ENCODE results near the gene CDC73.

The CDC73 gene

DNA sequence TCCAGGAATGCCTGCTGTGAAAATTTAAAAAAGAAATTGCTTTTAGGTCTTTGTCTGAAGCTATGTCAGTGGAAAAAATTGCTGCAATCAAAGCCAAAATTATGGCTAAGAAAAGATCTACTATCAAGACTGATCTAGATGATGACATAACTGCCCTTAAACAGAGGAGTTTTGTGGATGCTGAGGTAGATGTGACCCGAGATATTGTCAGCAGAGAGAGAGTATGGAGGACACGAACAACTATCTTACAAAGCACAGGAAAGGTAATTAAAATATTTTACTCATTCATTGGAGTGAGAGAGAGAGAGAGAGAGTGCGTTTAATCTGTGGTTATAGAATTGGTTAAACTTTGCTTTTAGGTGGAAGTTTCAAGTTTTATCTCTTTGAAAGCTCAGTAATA lies 20.0 kb downstream of the CDC73 start:
- TF ChIP-seq, protein P1, sequence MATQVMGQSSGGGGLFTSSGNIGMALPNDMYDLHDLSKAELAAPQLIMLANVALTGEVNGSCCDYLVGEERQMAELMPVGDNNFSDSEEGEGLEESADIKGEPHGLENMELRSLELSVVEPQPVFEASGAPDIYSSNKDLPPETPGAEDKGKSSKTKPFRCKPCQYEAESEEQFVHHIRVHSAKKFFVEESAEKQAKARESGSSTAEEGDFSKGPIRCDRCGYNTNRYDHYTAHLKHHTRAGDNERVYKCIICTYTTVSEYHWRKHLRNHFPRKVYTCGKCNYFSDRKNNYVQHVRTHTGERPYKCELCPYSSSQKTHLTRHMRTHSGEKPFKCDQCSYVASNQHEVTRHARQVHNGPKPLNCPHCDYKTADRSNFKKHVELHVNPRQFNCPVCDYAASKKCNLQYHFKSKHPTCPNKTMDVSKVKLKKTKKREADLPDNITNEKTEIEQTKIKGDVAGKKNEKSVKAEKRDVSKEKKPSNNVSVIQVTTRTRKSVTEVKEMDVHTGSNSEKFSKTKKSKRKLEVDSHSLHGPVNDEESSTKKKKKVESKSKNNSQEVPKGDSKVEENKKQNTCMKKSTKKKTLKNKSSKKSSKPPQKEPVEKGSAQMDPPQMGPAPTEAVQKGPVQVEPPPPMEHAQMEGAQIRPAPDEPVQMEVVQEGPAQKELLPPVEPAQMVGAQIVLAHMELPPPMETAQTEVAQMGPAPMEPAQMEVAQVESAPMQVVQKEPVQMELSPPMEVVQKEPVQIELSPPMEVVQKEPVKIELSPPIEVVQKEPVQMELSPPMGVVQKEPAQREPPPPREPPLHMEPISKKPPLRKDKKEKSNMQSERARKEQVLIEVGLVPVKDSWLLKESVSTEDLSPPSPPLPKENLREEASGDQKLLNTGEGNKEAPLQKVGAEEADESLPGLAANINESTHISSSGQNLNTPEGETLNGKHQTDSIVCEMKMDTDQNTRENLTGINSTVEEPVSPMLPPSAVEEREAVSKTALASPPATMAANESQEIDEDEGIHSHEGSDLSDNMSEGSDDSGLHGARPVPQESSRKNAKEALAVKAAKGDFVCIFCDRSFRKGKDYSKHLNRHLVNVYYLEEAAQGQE (IDR thresholded peaks at IDR 0.05; ENCODE audit: insufficient read depth in 1 of 2, low read depth in 2 of 2, low read length in 2 of 2), result no peak
- TF ChIP-seq FOXP2 (optimal IDR thresholded peaks at IDR 0.05; ENCODE audit: borderline replicate concordance, extremely low read depth, extremely low read length, insufficient read depth), result no peak
- no peak for TF ChIP-seq SIN3A (IDR thresholded peaks at IDR 0.05; ENCODE audit: borderline replicate concordance, insufficient read depth, low read length)
- no peak for TF ChIP-seq TAF1 (IDR thresholded peaks at IDR 0.05; ENCODE audit: borderline replicate concordance, insufficient read depth, low read length)
- TF ChIP-seq POLR2AphosphoS5 (IDR thresholded peaks at IDR 0.05; ENCODE audit: low read depth, low read length), result no peak

DNA sequence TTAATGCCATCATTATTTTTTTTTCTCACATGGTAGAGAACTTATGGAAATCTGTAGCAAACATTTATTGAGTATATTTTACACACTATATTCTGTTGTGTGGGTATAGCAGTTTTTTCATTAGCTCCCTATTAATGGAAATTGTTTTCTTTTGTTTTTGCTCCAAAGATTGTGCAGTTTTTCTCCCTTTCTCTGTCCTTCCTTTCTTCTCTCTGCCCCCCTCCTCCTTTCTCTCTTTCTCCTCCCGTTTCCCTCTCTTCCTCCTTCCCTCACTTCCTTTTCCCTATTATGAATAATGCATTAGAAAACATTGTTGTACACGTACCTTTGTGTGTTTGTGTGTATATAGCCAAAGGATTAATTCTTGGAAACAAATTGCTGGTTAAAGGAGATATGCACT lies 20.6 kb downstream of the CDC73 start:
- TF ChIP-seq POLR2AphosphoS5 (IDR thresholded peaks at IDR 0.05; ENCODE audit: low read depth, low read length), result no peak
- TF ChIP-seq, protein P1 (IDR thresholded peaks at IDR 0.05; ENCODE audit: insufficient read depth in 1 of 2, low read depth in 2 of 2, low read length in 2 of 2), result no peak
- no peak for TF ChIP-seq TAF1 (IDR thresholded peaks at IDR 0.05; ENCODE audit: borderline replicate concordance, insufficient read depth, low read length)
- TF ChIP-seq FOXP2 (optimal IDR thresholded peaks at IDR 0.05; ENCODE audit: borderline replicate concordance, extremely low read depth, extremely low read length, insufficient read depth), result no peak
- TF ChIP-seq SIN3A (IDR thresholded peaks at IDR 0.05; ENCODE audit: borderline replicate concordance, insufficient read depth, low read length), result no peak

DNA sequence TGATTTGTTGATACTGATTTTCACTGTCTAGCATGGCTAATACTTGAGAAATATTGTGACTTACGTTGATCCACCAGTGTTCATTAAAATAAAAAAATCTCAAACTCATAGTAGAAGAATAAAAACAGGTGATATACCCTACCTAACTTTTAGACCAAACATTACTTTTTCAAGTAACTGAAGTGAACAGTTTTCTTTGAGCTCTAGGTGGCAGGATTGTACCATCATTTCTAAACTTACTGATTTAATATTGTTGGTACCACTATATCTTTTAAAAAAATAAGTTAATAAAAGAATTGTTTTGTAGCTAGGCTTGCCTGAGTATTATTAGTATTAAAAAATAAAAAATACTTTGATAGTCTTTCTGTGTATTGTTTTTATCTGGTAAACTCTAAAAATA lies 21.5 kb downstream of the CDC73 start:
- no peak for TF ChIP-seq FOXP2 (optimal IDR thresholded peaks at IDR 0.05; ENCODE audit: borderline replicate concordance, extremely low read depth, extremely low read length, insufficient read depth)
- TF ChIP-seq TAF1 (IDR thresholded peaks at IDR 0.05; ENCODE audit: borderline replicate concordance, insufficient read depth, low read length), result no peak
- TF ChIP-seq SIN3A (IDR thresholded peaks at IDR 0.05; ENCODE audit: borderline replicate concordance, insufficient read depth, low read length), result no peak
- no peak for TF ChIP-seq POLR2AphosphoS5 (IDR thresholded peaks at IDR 0.05; ENCODE audit: low read depth, low read length)
- TF ChIP-seq, protein P1 (IDR thresholded peaks at IDR 0.05; ENCODE audit: insufficient read depth in 1 of 2, low read depth in 2 of 2, low read length in 2 of 2), result no peak

DNA sequence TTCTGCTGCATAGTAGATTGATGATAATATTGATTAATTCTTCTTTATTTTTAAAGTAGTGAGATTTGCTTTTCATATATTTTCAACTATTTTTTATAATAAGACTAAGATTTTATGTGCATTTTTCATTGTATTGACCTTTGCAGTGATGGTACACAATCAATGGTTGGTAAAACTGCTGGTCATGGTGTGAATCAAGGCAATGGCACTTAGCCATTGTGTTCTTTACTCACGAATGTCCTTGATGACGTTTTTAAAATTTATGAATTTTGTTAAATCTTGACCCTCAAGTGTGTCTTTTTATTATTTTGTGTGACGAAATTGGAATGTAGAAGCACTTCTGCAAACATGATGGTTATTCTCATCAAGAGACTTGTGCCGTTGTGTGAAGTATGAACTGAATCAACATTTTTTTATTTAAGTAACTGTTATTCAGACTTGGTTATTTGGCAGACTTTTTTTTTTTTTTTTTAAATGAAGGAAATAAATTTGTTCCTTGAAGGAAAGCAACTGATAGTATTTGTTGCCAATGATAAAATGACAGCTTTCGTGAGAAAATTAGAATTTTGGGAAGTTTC lies 22.6 kb downstream of the CDC73 start:
- TF ChIP-seq FOXP2 (optimal IDR thresholded peaks at IDR 0.05; ENCODE audit: borderline replicate concordance, extremely low read depth, extremely low read length, insufficient read depth), result no peak
- no peak for TF ChIP-seq TAF1 (IDR thresholded peaks at IDR 0.05; ENCODE audit: borderline replicate concordance, insufficient read depth, low read length)
- TF ChIP-seq SIN3A (IDR thresholded peaks at IDR 0.05; ENCODE audit: borderline replicate concordance, insufficient read depth, low read length), result no peak

DNA sequence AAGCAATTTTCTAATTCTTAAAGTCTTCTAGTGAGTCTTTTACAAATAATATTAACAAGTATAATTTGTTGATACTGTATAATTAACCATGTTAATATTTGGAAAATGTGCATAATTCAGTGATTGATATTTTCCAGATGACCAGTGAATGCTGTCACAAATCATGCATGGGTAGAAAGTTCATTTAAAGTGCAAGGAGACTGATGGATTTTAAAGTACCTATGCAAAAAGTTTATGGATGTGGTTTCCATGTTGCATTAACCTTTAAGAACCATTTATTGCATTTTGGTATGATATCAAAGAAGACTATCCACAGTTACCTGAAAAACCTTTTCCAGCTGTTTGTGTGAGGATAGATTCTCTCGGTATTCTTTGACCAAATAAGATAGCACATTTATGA lies 23.2 kb downstream of the CDC73 start:
- TF ChIP-seq POLR2AphosphoS5 (IDR thresholded peaks at IDR 0.05; ENCODE audit: low read depth, low read length), result no peak
- TF ChIP-seq, protein P1 (IDR thresholded peaks at IDR 0.05; ENCODE audit: insufficient read depth in 1 of 2, low read depth in 2 of 2, low read length in 2 of 2), result no peak
